Skeletal muscle tissue (tissue), 5 donors: ENCODE data around the gene FMN1. TPM values are rescaled to one million over a fixed set of nuclear protein-coding genes. Genes with fewer than 3 reads are reported as not detected.

Source experiments
- H3K27ac ChIP-seq: one replicate; pipeline ENCODE4 v1.7.0; 2013; ENCODE audit warnings: mild to moderate bottlenecking, low read depth, low read length, inconsistent platforms
- H3K27me3 ChIP-seq, 3 donors: one replicate each; pipeline ENCODE4 v1.7.0; 2013; ENCODE audit warnings: low read length in 3 of 3; ENCODE audit not compliant: control insufficient read depth in 3 of 3, insufficient read depth in 3 of 3
- H3K36me3 ChIP-seq, 3 donors: one replicate each; pipeline ENCODE4 v1.7.0; 2013; ENCODE audit warnings: low read length in 3 of 3; ENCODE audit not compliant: control insufficient read depth in 3 of 3, insufficient read depth in 3 of 3
- H3K4me1 ChIP-seq, 3 donors: one replicate each; pipeline ENCODE4 v1.7.0; 2013; ENCODE audit warnings: low read length in 3 of 3, mild to moderate bottlenecking in 3 of 3; ENCODE audit not compliant: control insufficient read depth in 3 of 3, insufficient read depth in 3 of 3
- H3K4me3 ChIP-seq, 3 donors: one replicate each; pipeline ENCODE4 v1.7.0; 2013; ENCODE audit warnings: low read length in 3 of 3
- H3K9ac ChIP-seq, 3 donors: one replicate each; pipeline ENCODE4 v1.7.0; 2013; ENCODE audit warnings: low read length in 3 of 3, mild to moderate bottlenecking in 3 of 3, moderate library complexity in 2 of 3, low read depth in 1 of 3
- H3K9me3 ChIP-seq, 3 donors: one replicate each; pipeline ENCODE4 v1.7.0; 2013; ENCODE audit warnings: low read length in 3 of 3; ENCODE audit not compliant: control insufficient read depth in 3 of 3
- small RNA-seq: library from RNA; depleted of rRNA; stranded (forward); fragments of <200 nt; gene quantifications from one replicate; pipeline ENCODE3, GENCODE V24; 2014
- total RNA-seq: library from RNA; depleted of rRNA; stranded (reverse); fragments of >200 nt; gene quantifications from one replicate; pipeline ENCODE4 v1.2.3, GENCODE V29; 2014
- donor health status: Osteomylitis.

FMN1 gene
- total RNA-seq, 1 donor from 2014 or later = 3.7 TPM

- Histone ChIP-seq H3K9me3 (no peaks in the 10 kb centered on the region), H3K4me1 (peaks cover 12 to 18% (median 12%) of the 10 kb centered on the region in 3 donors), H3K36me3 (no peaks in the 10 kb centered on the region), H3K4me3 (peak within 1 kb of the TSS; percentile 30 to 52 (median 36)), H3K9ac (peak within 1 kb of the TSS in 1 of 3 donors; percentile 8), H3K27me3 (peaks cover 52 to 58% (median 52%) of the 10 kb centered on the region in 3 donors), H3K27ac (no peak within 1 kb of the TSS)
These were observed 476.9 kb downstream of the FMN1 start, which contains the start of gene GREM1 for GRCh38 chr15:32717426-32718226. GREM1 (plus strand) TSS chr15:32718004; CDS start chr15:32730691, 12,687 bp downstream.

- H3K4me1 ChIP-seq = peaks cover 12 to 18% (median 12%) of the 10 kb centered on the region in 3 donors
- H3K9ac ChIP-seq = no peak overlapping the region
- no peaks in the 10 kb centered on the region for H3K9me3 ChIP-seq
- peak overlapping the region in 1 of 3 donors; percentile 3 for H3K4me3 ChIP-seq
- H3K27ac ChIP-seq = no peak overlapping the region
- peaks cover 52 to 58% (median 55%) of the 10 kb centered on the region in 3 donors for H3K27me3 ChIP-seq
- no peaks in the 10 kb centered on the region for H3K36me3 ChIP-seq
These were observed 477.5 kb downstream of the FMN1 start for GRCh38 chr15:32716915-32717425.

DNA sequence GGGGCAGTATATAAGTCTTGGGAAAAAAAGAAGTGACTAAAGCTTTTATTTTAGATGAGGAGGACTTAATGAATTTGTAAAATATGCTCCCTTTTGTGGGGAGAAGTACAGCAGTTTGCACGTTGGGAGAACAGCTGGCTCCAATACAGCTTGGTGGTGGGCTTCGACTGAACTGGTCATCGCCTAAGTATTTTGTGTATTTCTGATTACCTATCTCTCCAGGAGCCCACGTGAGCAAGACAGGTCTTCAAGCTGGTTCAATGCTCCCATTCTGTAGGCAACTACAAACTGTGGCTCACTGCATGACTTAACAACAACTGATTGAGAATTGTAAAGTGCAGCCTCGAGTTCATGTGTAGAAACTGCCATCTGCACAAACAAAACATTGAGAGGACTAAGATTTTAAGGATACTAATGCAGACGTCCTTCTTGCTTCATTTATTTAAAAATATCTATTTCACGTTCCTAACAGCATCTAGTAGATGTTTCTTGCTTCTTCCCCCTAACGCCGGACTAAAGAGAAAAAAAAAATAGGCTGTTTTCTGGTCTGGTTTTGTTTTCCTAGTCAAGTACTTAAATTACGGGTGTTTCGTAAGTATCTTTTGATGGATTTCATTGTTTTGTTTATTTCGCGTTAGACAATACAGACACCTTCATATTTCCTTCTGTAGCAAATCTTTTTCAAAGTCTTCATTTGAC, 478.1 kb downstream of the FMN1 start:
- no peak overlapping the region for H3K4me3 ChIP-seq

More for the DNA sequence above, 478.1 kb downstream of the FMN1 start:
- H3K9ac ChIP-seq = no peak overlapping the region
- H3K9me3 ChIP-seq = no peaks in the 10 kb centered on the region
- peaks cover 12 to 18% (median 12%) of the 10 kb centered on the region in 3 donors for H3K4me1 ChIP-seq
- H3K27ac ChIP-seq = no peak overlapping the region
- peaks cover 52 to 58% (median 55%) of the 10 kb centered on the region in 3 donors for H3K27me3 ChIP-seq
- H3K36me3 ChIP-seq = no peaks in the 10 kb centered on the region

Small RNA genes within 50 kb of the gene (small RNA-seq; reads per million reads assigned to genes)
- not detected for gene RF00591

Other genes with a start within 250 kb of the FMN1 start
- 50.6 TPM for gene RYR3, start 116.3 kb upstream of the FMN1 start, total RNA-seq